ENCODE data around the gene C3AR1.
A peak's percentile ranks its signal among the peaks of the same experiment; 100 is the strongest.

The C3AR1 gene

GRCh38 chr12:8048906-8049305, 17.3 kb downstream of the C3AR1 start:
- H3K4me3 ChIP-seq (ENCODE audit: low read depth, low read length): no peak overlapping the region
- TF ChIP-seq CTCF (IDR thresholded peaks at IDR 0.05; ENCODE audit: low read depth, low read length, missing control alignments): no peak
- DNase-seq (ENCODE audit: low read depth): no peak
- in situ Hi-C loops (cut with HindIII; ENCODE audit: low sequenced_read_pairs): no loop called here

GRCh38 chr12:8047842-8048241, 18.3 kb downstream of the C3AR1 start:
- TF ChIP-seq CTCF (IDR thresholded peaks at IDR 0.05; ENCODE audit: low read depth, low read length, missing control alignments): no peak
- DNase-seq (ENCODE audit: low read depth): no peak
- H3K4me3 ChIP-seq (ENCODE audit: low read depth, low read length): no peak overlapping the region
- in situ Hi-C loops (cut with HindIII; ENCODE audit: low sequenced_read_pairs): no loop called here

- in situ Hi-C loops (cut with HindIII; ENCODE audit: low sequenced_read_pairs): no loop called here
- peak; percentile 77 for DNase-seq (ENCODE audit: low read depth)
These were observed 19.9 kb downstream of the C3AR1 start for GRCh38 chr12:8045952-8046944.

GRCh38 chr12:8040791-8041190, 25.4 kb downstream of the C3AR1 start:
- no peak for DNase-seq (ENCODE audit: low read depth)
- in situ Hi-C loops (cut with HindIII; ENCODE audit: low sequenced_read_pairs): no loop called here
- no peak for TF ChIP-seq CTCF (IDR thresholded peaks at IDR 0.05; ENCODE audit: low read depth, low read length, missing control alignments)
- H3K4me3 ChIP-seq (ENCODE audit: low read depth, low read length): no peak overlapping the region

More at GRCh38 chr12:8045952-8046944, 19.9 kb downstream of the C3AR1 start:
- H3K4me3 ChIP-seq (ENCODE audit: low read depth, low read length): no peak overlapping the region
- TF ChIP-seq CTCF (IDR thresholded peaks at IDR 0.05; ENCODE audit: low read depth, low read length, missing control alignments): peak; percentile 88

GRCh38 chr12:8038659-8039114, 27.5 kb downstream of the C3AR1 start:
- DNase-seq (ENCODE audit: low read depth): no peak
- peak overlapping the region; percentile 27 for H3K4me3 ChIP-seq (ENCODE audit: low read depth, low read length)
- no peak for TF ChIP-seq CTCF (IDR thresholded peaks at IDR 0.05; ENCODE audit: low read depth, low read length, missing control alignments)
- in situ Hi-C loops (cut with HindIII; ENCODE audit: low sequenced_read_pairs): no loop called here

- H3K4me3 ChIP-seq (ENCODE audit: low read depth, low read length): no peak overlapping the region
- DNase-seq (ENCODE audit: low read depth): no peak
These were observed 28.2 kb downstream of the C3AR1 start for GRCh38 chr12:8037947-8038346.

More at GRCh38 chr12:8037947-8038346, 28.2 kb downstream of the C3AR1 start:
- TF ChIP-seq CTCF (IDR thresholded peaks at IDR 0.05; ENCODE audit: low read depth, low read length, missing control alignments): no peak
- in situ Hi-C loops (cut with HindIII; ENCODE audit: low sequenced_read_pairs): no loop called here

Measured in astrocyte of the cerebellum (primary cell).